NCI-H82 (cell line): Measurements from ENCODE around the gene ADD2.
"Not testable (repeated sequence)": the region's sequence is repeated elsewhere in the genome, so short reads cannot be mapped to it uniquely, and the experiment has no call there.

Source experiments
- DNase-seq: peaks from one replicate; lab custom pipeline; 2025; lab: John Stamatoyannopoulos, UW

Gene ADD2, protein sequence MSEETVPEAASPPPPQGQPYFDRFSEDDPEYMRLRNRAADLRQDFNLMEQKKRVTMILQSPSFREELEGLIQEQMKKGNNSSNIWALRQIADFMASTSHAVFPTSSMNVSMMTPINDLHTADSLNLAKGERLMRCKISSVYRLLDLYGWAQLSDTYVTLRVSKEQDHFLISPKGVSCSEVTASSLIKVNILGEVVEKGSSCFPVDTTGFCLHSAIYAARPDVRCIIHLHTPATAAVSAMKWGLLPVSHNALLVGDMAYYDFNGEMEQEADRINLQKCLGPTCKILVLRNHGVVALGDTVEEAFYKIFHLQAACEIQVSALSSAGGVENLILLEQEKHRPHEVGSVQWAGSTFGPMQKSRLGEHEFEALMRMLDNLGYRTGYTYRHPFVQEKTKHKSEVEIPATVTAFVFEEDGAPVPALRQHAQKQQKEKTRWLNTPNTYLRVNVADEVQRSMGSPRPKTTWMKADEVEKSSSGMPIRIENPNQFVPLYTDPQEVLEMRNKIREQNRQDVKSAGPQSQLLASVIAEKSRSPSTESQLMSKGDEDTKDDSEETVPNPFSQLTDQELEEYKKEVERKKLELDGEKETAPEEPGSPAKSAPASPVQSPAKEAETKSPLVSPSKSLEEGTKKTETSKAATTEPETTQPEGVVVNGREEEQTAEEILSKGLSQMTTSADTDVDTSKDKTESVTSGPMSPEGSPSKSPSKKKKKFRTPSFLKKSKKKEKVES

DNA sequence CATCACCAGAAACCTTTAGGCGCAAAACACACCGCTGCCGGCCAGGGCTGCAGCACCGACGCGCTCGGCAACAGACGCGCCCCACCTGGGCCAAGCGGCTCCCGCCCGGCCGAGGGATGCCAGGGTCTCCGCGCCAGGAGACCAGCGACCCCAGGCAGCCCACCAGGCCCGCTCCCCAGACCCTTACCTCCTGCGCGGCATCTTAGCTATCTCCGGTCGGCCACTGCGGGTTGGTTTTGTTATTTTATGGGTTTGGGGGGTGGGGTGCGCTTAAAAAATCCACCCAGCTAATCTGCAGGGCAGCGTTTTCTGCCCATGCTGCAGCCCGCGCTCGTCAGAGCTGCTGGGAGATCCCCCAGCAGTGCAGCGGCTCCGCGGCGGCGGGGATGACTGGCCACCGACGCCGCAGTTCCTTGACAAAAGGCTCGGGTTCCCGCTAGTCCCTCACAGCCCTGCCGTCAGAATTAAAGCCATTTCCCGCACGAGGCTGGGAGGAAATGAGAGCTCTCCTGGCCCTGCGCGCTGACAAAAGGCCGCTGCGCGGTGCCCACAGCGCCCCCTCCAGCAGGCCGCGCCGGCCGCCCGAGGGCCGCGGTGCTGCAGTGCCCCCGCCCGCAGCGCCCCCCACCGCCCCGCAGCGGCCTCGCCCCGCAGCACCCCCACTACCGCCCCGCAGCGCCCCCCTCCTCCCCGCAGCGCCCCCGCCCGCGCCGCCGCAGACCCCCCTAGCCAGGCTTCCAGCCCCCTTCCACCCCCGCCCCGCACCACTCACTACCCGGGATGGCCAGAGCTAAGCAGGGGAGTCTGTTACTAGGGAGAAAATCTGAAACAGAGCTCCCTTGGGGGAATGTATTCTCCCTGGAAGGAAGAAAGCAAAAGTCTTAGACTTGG lies at the start of gene ADD2:
Gene ADD2 (minus strand): TSS at position 502 of the 891 bp plus-strand sequence. CDS start 61,792 bp downstream, outside the sequence.
- DNase-seq, result peak; percentile 86

DNA sequence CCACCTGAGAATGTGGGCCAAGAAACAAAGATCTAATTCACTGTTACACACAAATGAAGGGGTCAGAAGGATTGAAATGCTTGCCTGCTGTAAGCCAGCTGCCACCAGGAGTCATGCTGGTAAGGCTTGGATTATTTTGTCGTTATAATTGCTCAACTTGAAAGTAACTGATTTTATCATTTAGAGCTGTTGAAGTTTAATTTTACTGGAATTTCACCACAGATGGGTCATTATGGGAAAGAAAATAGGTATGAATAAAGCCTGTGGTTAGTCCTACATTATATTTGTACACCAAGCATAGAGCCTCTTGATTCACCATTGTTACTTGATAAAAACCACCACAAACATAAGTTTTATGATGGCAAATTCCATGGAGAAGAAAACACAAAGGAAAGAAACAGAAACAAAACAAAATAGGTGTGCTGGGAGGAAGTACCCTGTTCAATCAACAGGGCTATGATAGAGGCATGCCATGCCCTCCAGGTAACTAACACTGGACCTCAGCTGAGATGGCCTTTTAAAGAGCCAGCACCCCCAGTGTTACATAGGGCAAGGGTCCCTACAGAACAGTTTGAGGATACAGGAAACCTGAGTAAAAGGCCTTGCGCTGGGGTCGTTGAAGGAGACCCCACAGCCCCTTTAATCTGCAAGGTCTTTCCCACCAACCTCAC lies 49.4 kb upstream of the ADD2 start:
- no peak for DNase-seq

DNA sequence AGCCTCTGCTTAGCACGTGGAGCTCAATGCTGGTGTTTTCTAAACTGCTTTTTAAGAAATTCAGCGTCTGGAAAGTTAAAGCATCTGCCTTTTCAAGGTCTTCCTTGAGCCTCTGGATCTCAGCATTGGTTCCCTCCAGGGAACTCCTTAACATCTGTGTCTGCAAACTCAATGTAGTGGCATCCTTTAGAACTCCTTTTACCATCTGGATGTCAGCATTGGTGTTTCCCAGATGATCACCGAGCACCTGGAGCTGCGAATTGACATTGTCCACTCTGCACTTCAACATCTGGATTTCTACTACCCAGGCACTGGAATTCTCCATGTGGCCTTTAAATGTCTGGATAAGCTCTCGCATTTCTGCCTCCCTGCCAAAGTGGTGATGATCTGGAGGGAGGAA lies 48.7 kb upstream of the ADD2 start:
- DNase-seq, result no peak

DNA sequence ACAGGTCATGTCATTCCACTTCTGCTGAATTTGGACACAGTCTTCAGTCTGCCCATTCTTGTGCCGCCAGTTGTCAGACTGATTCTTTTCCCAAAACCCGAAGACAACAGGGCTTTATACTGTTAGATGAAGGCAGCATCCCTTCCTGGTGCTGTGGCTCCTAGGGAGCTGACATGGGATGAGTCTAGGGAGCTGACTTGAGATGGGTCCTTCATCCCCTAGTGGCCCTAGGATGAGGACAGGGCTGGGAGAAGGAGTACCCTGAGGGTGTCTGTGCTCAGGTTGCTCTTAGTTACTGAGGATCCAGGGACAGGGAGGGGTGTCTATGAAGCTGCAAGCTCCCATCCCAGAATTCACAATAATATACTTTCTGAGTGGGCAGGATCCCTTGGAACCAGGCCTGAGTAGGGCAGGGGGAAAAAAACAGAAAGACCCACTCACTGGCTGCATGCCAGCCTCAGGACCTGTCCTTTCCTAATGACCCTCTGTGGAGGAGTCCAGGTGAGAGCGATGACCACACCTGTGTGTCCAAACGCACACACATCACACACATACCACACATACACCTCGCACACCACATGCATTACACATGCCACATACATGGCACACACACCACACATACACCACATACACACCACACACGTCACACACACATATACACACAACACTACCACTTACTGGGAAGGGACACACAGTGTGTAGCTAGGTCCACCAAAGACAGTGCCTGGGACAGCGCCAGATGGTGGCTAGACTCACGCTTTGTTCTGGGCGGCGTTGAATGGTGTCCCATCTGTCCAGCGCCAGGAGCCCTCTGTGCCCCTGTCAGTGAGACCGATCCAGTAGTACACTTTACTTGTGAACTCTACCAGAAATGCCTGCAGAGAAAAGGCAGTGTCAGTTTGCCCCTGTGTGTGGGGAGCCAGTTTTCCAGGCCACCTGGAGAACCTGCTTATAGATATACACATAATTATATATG lies 41.3 kb upstream of the ADD2 start:
- peak; percentile 85 for DNase-seq

DNA sequence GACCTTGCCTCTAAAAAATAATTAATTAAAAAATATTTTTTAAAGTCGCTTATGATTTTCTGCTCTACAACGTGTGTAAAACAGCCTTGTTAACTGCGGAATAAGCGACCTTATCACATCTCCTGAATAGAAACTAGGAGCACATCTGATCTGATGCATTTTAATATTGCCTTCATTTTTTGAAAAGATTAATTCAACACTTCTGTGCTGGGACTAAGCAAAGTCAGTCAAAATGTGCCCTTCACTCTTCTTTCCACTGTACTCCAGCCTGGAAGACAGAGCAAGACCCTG lies 39.8 kb upstream of the ADD2 start:
- DNase-seq, result no peak

DNA sequence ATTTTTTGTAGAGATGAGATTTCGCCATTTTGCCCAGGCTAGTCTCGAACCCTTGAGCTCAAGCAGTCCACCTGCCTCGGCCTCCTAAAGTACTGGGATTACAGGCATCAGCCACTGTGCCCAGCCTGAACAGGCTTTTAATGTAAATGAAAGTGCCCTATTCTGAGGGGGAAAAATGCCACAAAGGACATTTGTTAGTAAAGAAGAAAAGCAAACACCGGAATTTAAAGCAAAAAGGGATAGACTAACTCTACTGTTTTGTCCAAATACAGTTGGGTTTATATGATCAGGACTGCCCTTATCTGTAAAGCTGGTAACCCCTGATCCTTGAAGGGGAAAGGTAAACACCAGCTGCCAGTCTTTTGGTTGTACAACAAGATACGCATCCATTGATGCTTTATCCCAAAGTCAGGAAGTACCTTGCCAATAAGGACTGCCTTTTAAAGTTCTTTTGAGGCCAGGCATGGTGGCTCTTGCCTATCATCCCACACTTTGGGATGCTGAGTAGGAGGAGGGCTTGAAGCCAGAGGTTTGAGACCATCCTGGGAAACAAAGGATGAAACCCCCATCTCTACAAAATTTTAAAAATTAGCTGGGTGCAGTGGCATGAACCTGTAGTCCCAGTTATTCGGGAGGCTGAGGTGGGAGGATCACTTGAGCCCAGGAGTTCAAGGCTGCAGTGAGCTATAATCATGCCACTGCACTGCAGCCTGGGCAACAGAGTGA lies 39.3 kb upstream of the ADD2 start:
- peak; percentile 82 for DNase-seq

DNA sequence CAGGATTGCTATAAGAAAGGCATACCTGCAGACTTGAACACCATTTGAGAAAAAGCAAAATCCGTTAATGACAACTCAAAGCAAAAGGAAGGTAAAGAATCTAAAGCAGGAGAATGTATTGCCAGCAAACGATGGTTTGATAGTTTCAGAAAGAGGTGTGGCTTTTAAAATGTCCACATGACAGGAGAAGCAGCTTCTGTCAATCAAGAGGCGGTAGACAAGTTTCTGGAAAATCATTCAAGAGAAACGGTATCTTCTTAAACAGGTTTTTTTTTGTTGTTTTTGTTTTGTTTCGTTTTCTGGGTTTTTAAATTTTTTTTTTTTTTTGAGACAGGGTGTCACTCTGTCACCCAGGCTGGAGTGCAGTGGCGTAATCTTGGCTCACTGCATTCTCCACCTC lies 38.6 kb upstream of the ADD2 start:
- no peak for DNase-seq

DNA sequence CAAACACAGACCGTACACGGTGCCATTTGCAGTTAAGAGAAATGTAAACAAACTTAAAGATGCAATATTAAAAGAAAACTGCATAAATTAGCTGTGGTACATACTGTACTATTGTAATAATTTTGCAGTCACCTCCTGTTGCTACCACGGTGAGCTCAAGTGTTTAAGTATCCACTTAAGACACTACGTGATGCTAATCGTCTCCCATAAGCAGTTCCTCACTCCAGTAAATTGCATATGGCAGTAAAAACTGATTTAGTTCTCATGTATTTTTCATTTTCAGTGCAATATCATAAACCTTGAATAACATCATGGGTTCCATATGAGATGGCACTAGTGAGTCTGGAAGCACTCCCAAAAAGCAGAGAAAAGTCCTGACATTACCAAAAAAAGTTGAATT lies 38.0 kb upstream of the ADD2 start:
- DNase-seq, result peak; percentile 83

DNA sequence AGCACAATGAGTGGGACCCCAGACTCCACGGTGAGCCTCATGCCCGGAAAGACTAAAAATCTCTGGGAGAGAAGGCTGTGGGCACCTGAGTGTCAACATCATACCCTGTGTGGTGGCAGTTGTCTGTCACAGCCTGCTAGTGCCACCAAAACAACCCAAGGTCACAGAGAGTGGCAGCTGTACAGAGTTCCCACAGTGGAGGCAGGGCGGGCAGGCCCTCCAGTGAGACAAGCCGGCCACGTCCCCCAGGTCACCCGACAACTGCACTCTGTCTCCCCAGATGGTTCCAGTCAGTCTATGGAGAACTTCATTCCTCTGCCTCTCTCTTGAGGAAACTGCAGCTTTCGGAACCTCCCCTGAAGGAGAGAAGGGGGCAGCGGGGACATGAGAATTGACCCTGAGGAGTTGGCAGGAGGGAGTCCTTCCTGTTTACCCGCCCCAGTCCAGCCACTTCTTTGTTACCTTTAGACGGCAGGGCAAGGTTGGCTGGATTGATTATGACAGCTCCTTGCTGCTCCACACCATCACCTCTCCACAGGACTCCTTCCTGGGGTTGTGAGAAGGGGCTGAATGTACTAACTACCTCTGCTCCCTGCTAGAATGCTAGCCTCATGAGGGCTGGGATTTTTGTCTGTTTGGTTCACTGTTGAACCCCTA lies 33.7 kb upstream of the ADD2 start:
- no peak for DNase-seq

DNA sequence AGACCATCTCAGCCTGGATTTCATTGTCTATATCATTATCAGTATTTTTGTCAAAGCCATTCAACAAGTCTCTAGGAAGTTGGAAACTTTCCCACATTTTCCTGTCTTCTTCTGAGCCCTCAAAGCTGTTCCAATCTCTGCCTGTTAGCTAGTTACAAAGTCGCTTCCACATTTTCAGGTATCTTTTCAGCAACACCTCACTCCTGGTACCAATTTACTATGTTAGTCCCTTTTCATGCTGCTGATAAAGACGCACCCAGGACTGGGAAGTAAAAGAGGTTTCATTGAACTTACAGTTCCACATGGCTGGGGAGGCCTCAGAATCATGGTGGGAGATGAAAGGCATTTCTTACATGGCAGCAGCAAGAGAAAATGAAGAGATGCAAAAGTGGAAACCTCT lies 31.7 kb upstream of the ADD2 start:
- DNase-seq, result no peak

DNA sequence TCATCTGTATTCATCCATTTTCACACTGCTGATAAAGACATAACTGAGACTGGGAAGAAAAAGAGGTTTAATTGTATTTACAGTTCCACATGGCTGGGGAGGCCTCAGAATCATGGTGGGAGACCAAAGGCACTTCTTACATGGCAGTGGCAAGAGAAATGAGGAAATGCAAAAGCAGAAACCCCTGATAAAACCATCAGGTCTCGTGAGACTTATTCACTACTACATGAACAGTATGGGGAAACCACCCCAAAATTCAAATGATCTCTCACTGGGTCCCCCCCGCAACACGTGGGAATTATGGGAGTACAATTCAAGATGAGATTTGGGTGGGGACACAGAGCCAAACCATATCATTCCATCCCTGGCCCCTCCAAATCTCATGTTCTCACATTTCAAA lies 30.0 kb upstream of the ADD2 start:
- not testable (repeated sequence) for DNase-seq

DNA sequence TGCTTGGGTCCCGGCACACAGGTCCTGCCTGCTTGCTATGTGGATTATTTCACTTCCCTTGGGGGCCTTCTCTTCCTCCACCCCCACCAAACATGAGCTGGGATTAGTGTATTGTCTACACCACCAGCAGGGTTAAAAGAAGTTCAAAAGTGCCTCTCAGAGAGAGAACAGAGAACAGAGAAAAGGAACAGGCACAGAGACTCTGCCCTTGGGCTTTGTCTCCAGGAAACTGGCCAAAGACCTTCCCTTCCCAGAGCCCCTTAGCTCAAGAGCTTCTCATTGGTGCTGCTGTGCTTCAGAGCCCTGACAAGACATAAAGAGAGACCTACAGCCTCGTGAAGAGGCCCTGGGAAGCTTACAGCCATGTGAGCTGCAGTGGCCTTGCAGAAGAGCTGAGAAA lies 29.5 kb upstream of the ADD2 start:
- no peak for DNase-seq

DNA sequence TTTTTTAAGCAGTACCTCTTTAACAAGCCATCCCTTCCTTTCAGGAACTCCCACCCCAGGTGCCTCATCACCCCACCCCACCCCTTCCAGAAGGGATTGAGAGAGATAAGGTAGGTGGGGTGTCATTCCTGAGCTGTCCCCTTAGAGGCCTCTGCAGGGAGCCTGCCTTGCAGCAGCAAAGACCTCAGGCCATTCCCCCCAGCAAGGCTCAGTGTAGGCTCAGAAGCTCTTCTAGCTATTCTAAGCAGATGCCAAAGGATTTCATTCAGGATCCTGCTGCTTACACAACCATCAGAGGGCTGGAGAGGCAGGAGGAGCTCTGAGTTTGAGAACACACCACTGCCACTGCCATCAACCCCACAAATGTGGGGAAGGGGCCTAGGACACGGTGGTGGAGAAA lies 28.3 kb upstream of the ADD2 start:
- peak; percentile 36 for DNase-seq

DNA sequence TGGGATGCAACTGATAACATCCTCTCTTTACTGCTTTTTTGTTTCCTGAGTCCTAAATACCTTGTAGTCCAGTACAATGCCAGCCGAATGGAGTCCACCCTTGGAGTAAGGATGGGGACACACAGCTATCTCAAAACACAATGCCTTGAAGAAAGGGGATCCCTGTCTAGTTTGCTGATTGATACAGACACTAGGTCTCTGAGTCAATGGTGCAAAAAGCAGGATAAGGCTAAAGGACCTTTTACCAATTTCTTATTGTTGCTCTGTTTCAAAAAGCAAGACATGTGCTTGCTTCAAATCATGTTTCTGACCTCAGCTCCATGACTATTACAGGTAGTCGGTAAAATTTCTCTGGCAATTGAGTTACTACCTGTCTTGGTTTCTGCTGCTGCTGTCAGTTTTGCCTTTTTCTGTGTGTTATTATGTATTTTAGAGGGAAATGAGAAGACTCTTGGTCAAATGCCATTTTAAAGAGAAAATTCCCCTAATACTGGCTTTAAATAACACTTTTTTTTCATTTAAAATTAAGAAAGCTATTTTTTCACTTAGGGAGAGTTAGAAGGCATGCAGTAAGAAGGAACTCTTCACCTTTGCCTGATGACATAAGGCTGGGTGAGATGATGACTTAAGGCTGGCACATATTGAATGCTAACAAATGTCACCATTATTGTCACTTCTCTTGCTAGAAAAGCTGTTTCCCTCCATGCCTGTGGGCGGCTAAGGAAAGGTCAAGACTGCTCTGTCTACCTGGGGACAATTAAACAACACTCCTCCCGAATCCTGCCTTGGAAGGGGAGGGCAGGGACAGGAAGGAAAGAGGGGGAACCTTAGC lies 27.4 kb upstream of the ADD2 start:
- DNase-seq, result no peak

DNA sequence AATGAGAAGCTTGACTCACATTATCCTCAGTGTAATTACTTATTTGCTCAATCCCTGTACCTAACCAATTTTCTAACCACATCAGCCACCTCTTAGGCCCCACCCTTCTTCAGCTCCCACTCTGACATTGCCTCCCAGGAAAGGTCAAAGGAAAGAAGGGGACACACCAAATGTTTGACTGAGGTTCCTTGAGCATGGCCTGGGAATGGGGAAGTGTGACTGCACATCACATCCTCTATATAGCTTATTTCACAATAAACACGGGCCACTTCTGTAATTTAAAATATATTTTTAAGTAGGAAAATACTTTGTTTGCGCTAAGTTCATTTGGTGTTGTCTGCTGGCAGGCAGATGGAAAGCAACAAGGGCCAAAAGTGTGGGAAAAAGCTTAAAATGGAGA lies 25.4 kb upstream of the ADD2 start:
- DNase-seq, result no peak

DNA sequence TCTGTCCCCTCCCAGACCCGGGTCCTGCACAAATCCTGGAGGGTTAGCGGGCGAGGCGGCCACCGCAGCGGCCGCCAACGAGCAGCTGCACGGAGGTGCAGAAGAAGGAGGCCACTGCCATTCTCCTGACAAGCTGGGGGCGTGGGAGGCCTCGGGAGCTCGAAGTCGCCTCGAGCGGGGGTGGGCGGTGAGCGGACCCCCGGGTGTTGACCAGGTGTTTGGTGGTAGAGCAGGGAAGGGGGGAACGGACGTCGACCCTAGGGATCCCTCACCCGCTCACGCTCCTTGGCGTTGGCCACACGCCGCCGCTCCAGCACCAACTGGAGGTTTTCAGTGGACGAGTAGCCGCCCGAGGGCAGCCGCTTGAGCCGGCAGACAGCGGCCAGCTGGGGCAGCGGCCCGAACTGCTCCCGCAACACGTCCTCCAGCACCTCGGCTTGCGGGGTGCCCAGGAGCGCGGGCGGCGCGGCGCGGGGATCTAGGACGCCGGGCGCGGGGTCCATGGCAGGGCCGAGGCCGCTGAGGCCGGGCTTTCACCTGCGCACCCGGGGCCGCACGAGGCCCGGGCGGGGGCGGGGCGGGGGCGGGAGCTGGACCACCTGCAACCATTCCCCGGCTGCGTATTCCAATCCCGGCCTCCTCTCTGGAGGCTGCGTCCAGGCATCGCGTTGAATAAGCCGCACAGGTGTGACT lies 22.3 kb upstream of the ADD2 start, which contains the start of gene FIGLA:
Gene FIGLA (minus strand): TSS at position 508 of the 693 bp plus-strand sequence. CDS start 5 bp downstream, at position 503.
- peak; percentile 36 for DNase-seq

DNA sequence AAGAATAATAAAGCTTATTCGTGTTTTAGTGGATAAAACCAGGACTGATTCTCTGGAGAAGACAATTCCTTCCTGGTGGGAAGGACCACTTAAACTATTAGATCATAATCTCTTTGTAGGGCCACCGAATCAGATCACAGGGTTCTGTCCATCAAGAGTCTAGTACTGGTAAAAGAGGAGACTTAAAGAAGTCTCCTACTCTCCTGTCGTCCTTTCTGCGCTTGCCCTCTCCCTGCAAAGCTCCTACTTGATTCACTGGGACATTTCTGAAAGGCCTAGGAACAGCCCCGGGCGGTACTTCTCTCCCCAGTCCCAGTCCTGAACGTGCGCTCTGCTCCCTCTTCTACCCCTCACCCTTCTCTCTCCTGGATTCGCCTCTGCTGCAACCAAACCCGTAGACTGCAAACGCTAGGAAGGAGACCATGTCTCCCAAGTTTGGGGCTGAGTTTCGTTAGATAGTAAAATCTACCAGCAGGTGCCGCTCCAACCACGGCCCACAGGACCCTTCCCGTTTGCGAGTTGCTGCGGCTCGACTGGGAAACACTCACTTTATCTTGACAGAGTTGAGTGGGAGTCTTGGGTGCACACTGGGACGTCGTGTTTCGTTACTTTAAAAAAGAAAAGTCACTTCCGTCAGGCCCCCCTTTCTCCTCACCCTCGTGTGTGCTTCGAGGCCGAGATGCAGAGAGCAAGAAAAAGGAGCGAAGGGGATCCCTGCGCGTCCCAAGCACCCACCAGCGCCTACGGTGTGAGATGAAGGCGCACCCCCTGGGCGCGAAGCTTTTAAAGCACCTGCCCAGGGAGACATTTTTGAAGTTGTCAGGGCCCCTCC lies 21.5 kb upstream of the ADD2 start:
- DNase-seq, result peak; percentile 88
